HG03097 (cell line): ENCODE measurements around the gene NEDD4.
"Not testable (repeated sequence)": the region's sequence is repeated elsewhere in the genome, so short reads cannot be mapped to it uniquely, and the experiment has no call there.

Experiments used
- ATAC-seq: cut with Tn5 transposase; IDR thresholded peaks from one replicate; pipeline ENCODE4 v1.9.1; 2021; ENCODE audit not compliant: unreplicated experiment, low FRiP score

Gene NEDD4

DNA sequence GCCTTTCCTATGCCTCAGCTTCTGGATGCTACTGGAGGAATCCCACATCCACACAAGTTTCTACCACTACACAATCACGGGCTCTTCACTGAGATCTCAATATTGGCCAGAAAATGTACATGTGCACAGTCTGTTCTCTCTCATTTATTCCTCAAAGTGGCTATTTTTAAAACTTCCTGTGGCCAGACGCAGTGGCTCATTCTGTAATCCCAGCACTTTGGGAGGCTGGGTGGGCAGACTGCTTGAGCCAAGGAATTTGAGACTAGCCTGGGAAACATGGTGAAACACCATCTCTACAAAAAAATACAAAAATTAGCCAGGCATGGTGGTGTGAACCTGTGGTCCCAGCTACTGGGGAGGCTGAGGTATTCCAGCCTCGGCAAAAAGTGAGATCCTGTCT lies 159.1 kb downstream of the NEDD4 start:
- ATAC-seq = no peak

DNA sequence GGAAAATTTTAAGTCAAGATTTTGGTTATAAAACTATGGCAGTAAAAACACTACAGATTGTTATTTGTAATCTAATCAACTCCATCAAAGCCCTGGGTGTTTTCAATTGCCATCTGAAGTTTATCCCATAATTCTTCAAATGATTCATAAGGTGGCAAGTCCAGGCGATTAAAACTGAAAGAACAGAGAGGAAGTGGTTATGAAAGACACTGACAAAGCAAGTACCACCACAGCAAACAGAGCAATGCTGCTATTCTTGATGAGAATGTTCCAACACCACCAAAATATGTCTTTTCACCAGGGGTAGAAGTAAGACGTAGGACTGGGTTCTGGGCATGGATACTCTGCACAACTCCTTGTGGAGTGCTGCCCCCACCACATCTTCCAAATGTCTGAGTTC lies 163.6 kb downstream of the NEDD4 start:
- no peak for ATAC-seq

DNA sequence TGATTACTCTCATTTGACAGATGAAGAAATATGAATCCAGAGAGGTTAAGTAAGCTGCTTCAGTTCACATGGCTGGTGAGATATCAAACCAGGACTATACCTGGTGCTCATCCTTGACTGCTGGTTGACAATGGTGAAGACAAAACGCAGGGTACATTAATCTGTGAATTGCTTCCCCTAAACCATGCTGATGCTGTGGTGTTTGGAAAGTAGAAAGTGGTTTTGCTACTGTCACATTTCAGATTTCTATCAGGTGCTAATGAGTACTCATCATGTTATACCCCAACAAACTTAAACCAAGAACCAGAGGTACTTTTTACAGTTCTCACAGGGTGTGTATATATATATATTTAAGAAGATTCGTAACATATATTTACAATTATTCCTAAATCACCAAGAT lies 165.5 kb downstream of the NEDD4 start:
- no peak for ATAC-seq

DNA sequence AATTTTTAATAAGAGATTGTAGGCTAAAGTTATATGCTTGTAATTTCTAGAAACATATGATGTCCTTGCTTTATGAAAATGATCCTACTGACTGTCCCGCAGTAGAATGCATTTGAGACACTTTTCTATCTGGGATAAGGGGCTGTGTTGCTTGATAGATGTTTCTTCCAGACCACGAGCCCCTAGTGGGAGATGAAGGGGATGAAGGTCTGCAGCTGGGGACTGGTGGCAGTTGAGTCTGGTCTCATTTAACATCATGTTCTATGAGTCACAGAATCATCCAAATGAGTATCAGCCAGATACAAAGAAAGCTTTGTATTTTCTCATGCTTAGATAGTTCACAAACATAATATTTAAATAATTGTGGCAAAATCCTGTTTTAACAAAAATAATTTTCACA lies 166.2 kb downstream of the NEDD4 start:
- no peak for ATAC-seq

DNA sequence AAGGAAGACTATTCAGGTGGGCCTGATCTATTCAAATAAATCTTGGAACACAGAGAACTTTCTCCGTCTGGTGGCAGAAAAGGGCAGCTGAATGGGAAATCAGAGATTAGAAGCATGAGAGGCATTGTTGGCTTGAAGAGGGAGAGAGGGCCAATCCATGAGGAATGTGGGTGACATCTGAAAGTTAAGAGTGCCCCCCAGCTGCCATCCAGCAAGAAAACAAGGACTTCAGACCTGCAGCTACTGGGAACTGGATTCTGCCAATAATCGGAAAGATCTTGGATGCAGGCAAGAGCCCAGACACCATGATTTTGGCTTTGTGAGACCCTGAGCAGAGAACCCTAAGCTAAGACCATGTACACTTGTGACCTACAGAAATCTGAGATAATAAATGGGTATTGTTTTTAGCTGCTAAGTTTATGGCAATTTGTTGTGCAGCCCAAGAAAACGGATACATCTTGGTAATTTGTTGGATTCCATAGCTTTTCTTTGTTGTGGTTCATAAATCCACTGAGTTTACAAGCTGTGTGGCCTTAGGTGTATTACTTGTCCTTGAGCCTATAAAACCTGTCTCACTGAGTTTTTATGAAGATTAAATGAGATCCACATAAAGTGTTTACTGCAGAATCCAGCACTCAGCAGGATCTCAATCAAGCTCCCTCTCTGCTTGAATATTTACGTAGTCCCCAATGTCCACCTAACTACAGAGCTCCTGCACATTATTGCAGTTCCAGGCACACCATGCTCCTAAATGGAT lies 168.4 kb downstream of the NEDD4 start:
- ATAC-seq = no peak

DNA sequence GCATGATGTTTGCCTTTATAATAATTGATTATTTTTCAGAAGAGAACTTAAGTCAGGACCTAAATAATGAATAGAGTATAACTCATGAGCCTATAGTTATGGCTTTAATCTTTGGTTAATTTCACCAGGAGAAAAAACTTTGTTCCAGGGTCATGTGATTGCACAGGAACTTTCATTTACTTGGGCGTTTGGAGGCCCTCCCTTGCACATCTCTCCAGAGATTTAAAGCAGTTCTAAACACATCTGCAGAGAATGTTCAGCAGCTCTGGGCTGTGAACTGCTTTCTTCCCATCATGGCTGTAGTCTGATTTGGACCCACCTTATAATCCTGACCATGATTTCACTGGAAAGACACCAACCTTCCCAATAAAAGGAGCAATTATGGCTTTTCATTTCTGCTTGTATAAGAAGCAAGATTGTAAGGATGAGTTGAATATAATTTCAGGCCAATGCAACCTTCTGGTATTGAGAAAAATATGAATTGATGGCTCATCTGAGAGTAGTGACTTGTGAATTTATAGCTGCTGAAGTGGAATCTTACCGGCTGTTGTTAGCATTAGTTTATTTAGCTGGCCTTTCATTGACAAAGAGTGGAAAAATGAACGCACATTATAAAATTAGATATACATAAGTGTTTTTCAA lies 169.6 kb downstream of the NEDD4 start:
- ATAC-seq = no peak

DNA sequence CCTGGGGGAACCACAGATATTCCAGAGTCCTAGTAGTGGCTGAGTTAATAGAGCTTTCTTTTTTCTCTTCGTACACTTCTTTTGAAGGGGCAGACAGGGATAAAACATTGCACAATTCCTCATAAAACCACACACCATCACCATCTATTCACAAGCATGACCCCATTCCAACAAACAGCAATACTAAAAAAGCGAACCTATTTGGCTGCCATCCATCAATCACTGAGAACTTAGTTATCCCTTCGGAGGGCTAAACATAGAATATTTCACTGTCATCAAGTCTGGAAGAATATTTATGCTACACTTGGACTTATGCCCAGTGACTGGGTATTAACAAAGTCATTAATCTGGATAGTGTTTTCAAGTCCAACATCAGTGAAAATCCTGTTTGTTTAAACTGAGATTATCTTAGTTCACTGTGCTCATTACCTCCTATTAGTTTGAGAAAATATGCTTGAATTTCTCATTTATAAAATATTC lies 170.2 kb downstream of the NEDD4 start:
- ATAC-seq = no peak

DNA sequence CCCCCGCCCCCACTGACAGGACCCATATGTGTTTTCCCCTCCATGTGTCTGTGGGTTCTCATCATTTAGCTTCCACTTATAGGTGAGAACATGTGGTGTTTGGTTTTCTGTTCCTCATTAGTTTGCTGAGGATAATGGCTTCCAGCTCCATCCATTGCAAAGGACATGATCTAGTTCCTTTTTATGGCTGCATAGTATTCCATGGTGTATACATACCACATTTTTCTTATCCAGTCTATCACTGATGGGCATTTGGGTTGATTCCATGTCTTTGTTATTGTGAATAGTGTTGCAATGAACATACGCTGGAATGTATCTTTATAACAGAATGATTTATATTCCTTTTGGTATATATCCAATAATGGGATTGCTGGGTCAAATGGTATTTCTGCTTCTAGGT lies 171.7 kb downstream of the NEDD4 start:
- ATAC-seq = not testable (repeated sequence)

DNA sequence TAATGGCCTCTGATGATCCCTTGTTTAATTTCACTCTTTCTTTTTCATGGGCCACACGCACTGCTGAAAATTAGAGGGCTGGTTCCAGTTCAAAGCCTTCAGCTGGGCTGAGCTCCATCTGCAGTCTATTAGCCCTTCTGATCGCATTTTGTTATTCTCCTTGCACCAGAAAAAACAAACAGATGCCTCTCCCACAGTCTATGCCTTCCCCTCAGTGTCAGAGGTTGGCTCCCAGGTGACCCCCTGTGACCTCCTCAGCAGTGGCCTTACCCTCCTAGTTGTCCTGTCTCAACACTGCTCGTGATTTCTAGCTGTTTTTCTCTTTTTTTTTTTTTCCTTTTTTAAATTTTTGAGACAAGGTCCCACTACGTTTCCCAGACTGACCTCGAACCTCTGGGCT lies 173.4 kb downstream of the NEDD4 start:
- ATAC-seq = no peak

DNA sequence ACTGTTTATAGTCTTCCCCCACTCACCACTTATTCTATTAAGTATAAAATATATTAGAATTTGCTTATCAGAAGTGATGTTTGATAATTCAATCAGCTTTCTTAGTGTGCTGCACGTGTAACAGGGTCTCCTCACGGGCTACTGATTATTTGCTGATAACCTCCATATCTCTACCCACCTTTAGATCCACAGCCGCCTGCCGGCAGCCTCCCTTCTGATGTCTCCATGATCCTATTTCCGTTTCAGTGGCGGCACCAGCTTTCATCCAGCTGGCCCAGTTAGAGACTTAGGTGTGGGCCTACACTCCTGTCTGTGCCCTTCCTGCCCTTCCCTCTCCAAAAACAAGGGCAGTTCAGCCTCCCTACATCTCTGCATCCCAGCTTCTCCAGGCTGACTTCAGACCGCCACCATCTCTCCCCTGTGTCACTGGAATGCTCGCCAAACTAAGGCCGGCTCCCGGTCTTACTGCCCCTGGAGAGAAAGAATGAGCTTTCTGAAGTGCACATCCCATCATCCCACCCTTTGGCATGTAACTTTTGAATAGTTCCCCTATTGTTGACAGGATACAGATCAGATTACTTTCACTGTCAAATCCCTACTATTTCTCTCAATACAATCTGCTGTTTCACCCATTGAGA lies 173.9 kb downstream of the NEDD4 start:
- no peak for ATAC-seq

DNA sequence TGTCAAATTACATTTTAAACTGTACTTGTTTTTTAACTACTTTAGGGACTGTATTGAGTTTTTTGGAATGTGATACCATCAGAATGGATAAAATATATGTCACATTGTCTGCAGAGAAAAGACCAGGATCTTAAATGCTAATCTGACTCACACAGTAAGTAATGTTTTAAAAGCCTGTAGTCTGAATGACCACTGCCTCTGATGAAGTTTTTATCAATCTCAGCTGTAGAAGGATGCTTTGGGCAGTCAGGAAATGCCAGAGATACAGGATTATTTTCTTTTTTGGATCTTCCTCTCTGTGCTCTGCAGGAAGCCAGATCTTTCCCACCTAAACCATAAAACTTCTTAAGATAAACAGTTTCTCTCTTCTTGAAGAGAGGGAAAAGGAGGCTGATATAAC lies 177.4 kb downstream of the NEDD4 start:
- no peak for ATAC-seq

DNA sequence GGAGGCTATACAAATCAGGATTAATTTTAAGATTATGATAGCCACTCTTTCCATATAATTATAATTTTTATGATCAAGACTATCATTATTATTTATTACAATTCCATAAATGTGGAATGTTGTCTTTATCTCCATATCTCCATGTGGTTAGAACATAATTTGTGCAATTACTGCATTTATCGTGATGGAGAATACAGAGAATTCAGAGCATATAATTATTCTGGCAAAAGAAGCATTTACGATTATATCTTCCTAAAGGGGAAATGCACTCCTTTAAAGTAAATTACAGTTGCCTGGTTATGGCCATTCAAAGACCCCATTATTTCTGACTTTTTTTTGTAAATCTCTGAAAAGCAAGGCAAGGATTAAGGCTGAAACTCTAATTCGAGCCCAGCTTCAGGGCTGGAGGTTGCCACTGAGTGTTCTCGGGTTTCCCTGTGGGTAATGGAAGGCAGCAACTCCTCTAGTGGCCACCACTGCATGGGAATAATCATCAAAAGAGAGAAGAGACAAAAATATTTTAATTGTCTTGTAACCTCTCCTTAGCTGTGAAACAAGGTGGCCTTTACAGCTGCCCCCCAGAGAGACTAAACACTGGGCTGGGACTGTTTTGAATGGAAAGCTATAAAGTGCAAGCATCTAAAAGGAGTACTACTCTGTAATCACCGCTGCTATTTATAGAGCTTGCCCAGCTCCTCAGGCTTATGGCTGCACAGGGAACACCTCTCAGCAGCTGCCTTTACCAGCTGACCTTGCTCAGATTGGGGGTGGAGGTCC lies 190.6 kb downstream of the NEDD4 start:
- ATAC-seq = no peak

DNA sequence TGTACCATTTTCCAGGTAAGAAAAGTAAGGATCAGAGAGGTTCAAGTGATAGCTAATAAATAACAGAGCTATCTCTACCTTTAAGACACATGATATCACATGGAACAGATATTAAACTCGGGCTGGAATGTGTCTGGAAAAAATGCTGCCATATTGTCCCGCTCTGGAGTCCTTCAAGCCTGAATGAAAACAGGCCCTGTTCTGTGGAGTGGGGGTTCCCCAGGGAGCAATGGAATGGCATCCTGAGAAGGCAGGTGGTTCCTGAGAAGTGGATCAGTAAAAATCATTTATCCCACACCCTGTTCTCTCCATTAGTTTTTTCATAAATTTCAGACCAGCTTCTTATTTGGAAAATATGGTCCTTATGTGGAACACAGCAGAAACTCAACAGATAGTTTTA lies 193.2 kb downstream of the NEDD4 start:
- no peak for ATAC-seq

DNA sequence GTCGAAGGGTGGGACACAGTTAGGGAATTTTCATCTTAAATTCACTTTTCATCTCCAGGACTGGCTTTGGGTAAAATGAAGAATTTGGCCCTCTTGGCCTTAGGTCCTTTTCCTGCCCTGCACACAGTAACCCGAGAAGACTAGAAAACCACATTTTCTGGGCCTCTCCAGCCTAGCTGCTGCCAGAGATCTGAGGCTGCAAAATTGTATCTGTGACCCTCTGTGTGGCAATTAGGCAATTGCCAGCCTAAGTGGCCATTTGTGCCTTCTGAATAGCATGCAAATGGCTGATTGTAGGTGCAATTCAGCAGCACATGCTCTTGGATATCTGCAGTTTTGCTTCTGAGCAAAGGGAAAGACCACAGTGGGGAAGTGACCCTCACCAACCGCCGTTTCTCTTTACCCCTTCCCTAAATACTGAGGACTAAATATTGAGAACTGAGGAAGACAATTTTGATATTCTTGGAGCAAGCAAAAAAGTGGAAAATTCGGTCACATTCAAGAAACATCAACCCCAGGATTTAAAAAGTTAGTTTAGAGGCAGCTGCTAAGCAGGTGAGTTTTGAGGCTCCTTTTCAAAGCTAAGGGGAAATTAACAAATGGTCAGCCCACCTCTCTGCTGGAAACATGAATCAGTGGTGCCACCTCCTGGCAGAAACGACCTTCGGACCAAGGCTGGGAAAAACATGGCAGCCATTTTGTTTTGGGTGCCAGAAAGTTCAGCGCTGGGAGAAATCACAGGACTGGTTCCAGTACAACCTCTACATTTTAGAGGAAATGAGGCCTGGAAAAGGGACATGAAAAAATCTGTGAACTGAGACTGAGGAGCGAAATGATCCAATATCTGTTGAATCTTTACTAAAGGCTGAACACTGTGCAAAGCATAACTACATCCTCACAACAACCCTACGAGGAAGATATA lies 193.9 kb downstream of the NEDD4 start:
- no peak for ATAC-seq

DNA sequence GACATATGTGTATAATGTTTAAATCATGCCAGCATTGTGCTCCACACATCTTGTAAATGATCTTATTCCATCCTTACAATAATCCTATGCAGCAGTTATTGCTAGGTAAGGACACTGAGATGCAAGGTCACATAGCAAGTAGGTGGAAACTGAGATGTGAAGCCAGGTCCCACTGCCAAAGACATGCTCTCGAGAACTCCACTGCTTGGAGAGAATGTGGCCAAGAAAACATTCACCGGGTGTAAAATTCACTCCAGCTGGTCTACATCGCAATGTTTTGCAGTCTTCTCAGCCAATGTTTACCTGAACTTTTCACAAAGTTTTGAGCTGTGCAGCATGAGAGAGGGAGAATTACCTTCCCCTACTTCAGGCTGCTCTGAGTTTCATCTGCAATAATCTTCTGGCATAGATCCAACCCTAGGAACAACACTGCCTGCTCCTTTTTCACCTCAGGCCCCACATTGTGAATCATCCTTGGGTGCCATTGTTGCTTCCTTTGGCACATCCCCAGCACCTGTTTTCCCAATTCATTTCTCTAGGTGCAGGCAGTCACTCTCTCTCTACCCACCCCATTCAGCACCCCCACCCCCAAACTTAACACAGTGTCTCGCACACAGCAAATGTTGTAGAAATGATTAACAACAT lies 197.0 kb downstream of the NEDD4 start:
- no peak for ATAC-seq

DNA sequence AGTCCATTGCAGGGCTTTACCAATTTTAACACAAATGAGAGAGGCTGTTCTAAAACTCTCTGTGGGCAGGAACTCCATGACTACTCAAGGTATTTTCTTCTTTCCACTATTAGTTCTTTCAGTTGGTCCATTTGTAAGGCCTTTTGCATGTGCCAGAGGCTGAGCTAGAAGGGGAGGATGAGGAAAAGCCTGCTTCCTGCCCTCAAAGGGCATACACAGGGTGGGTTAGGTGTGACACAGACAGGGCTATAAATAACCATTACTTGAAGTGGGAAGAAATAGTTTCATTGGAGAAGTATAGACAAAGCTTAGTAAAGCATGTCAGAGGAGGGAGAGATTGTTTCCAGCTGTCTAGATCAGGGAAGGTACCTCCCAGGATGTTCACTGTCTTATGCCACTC lies 198.4 kb downstream of the NEDD4 start:
- ATAC-seq = no peak

DNA sequence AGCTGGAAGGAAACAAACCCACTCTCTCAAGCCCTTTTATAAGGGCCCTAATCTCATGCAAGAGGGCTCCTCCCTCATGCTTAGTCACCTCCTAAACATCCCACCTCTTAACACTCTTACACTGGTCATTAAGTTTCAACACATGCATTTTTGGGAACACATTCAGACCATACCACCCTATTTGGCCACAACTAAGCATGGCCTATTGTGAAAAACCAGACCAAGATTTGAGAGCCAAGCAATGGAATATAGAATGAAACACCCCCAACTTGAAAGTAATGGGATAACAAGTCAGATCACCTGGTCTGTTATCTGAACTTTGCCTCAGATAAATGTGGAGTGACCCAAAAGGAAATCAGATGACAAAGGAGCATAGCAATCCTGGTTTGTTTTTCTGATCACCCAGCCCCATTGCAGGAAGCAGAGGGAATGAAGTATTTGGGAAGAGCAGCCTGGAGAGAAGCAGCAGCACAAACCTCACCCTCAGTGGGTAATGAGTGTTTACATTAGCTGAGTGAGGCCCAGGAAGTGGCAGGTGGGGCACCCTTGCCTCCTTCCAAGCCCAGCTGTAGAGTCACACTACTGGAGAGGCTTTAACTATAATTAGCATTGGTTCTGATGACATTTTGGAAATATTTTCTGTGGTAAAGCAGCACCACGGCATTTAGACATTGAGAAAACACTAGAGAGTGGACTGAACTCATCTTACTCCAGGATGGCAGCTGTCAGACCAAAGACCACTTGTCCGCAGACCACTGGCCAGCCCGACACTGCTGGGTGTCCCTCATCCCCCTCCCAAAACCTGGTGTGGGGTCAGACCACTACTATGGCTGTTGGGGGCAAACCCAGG lies 201.6 kb downstream of the NEDD4 start:
- ATAC-seq = no peak

DNA sequence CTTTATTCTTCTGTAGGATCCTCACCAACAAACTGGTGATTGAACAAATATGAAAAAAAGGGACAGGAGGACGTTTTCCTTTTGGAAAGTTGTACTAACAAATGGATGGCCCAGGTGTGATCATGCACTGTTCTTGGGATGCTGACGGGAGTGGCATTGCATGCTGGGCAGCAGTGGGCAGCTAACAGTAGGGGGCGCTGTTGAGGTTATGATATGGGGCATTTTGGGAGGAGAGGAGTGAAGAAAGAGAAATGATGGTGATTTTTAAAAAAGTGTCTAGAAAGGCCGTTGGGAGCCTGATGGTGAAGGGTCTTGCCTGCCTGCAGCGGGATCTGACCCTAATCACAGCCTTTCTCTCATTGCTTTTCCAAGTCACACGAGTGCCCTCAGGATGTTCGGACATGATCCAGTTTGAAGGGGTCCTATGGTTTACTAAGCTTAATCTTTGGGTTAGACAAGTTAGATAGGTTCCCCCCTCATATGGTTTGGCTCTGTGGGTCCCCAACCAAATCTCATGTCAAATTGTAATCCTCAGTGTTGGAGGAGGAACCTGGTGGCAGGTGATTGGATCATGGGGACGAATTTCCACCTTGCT lies 204.2 kb downstream of the NEDD4 start:
- no peak for ATAC-seq
